HFFc6 (cell line): ENCODE measurements around the gene UPB1. TPM values are rescaled to one million over a fixed set of nuclear protein-coding genes. Genes with fewer than 3 reads are reported as not detected.

ENCODE experiments used
- DNase-seq: peaks from one replicate; pipeline ENCODE4 v3.0.0-alpha.2; 2018
- H3K27ac Mint-ChIP-seq: 2 replicates; pipeline ENCODE4 v1.8.0; 2020; ENCODE audit warnings: mild to moderate bottlenecking, mixed read lengths
- H3K27me3 Mint-ChIP-seq: 2 replicates; pipeline ENCODE4 v1.8.0; 2021; ENCODE audit warnings: mild to moderate bottlenecking, moderate library complexity, mixed read lengths; ENCODE audit not compliant: insufficient read depth
- H3K36me3 Mint-ChIP-seq: 2 replicates; pipeline ENCODE4 v1.8.0; 2021; ENCODE audit warnings: low read depth, mixed read lengths
- H3K4me1 Mint-ChIP-seq: 2 replicates; pipeline ENCODE4 v1.8.0; 2020; ENCODE audit warnings: low read depth, mixed read lengths
- H3K4me3 Mint-ChIP-seq: 2 replicates; pipeline ENCODE4 v1.8.0; 2020; ENCODE audit warnings: mild to moderate bottlenecking, moderate library complexity, mixed read lengths
- H3K9me3 Mint-ChIP-seq: 2 replicates; pipeline ENCODE4 v1.8.0; 2020; ENCODE audit warnings: mild to moderate bottlenecking, mixed read lengths
- total RNA-seq, 6 experiments: library from RNA; stranded (reverse); fragmentation: NEBNext Ultra II Directional; extraction: Animal tissue kit (Norgen Biotek cat#: 25700); gene quantifications; 2 replicates in 1 of 6; 3 replicates in 5 of 6; pipeline ENCODE4 v1.2.3, GENCODE V29; 2021
- TF ChIP-seq, protein P1 (sequence below): fragments of 200-600 bp; sonication (generic); IDR thresholded peaks from 2 replicates; pipeline ENCODE4 v1.5.0; 2021; ENCODE audit warnings: antibody characterized with exemption, mild to moderate bottlenecking

The UPB1 gene
- total RNA-seq, 6 experiments from 2014 or later, result 0.07 to 0.14 (median 0.12) TPM; not detected in 2

DNA sequence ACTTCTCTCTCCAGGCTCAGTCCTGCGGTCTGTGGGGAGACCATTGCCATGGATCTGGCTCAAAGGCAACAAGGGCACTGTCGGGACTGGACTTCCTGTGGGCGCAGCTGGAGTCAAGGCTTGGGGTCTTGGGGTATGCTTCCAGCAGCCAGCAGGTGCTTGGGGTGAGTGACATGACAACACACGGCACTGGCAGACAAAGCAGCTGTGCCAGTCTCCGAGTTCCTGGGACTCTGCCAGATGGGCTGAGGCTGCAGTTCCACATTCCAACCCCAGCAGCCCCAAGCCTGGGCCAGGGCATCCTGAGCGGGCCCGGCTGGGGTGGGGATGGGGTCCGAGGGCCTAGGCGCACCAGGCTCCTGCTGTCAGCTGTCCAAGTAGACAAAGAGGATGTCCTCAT, 47.5 kb downstream of the UPB1 start:
- peaks cover 25% of the 10 kb centered on the region for H3K36me3 Mint-ChIP-seq
- peaks cover 15% of the 10 kb centered on the region for H3K4me1 Mint-ChIP-seq
- TF ChIP-seq, protein P1, sequence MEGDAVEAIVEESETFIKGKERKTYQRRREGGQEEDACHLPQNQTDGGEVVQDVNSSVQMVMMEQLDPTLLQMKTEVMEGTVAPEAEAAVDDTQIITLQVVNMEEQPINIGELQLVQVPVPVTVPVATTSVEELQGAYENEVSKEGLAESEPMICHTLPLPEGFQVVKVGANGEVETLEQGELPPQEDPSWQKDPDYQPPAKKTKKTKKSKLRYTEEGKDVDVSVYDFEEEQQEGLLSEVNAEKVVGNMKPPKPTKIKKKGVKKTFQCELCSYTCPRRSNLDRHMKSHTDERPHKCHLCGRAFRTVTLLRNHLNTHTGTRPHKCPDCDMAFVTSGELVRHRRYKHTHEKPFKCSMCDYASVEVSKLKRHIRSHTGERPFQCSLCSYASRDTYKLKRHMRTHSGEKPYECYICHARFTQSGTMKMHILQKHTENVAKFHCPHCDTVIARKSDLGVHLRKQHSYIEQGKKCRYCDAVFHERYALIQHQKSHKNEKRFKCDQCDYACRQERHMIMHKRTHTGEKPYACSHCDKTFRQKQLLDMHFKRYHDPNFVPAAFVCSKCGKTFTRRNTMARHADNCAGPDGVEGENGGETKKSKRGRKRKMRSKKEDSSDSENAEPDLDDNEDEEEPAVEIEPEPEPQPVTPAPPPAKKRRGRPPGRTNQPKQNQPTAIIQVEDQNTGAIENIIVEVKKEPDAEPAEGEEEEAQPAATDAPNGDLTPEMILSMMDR, result no peak
- H3K27ac Mint-ChIP-seq, result no peak overlapping the region
- H3K4me3 Mint-ChIP-seq, result no peak overlapping the region
- no peaks in the 10 kb centered on the region for H3K9me3 Mint-ChIP-seq
- H3K27me3 Mint-ChIP-seq, result no peaks in the 10 kb centered on the region; the same call in 1 of the 2 replicates
- no peak for DNase-seq

DNA sequence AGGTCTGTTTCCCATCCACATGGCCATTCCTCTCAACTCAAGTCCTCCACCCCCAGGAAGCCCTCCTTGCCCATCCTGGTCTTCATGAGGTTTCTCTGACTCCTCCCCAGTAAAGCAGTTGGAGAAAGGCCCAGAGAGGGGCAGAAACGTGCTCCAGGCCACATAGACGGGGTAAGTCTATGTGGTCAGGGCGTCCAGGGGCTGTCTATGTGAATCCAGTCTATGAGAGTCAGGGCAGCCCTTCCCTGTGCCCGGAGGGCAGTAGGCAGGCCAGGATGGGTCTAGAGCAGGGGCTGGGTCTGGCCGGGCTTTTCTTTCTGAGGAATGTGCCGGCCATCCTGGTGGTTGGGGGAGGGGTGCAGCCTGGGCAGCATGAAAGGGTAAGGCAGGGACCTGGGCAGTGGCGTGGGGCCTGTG, 48.1 kb downstream of the UPB1 start:
- Mint-ChIP-seq H3K36me3 (peaks cover 26% of the 10 kb centered on the region), H3K9me3 (no peaks in the 10 kb centered on the region), H3K27me3 (no peaks in the 10 kb centered on the region; the same call in 1 of the 2 replicates), H3K4me1 (peaks cover 15% of the 10 kb centered on the region), H3K4me3 (no peak overlapping the region), H3K27ac (no peak overlapping the region)
- TF ChIP-seq, protein P1, result no peak
- no peak for DNase-seq

DNA sequence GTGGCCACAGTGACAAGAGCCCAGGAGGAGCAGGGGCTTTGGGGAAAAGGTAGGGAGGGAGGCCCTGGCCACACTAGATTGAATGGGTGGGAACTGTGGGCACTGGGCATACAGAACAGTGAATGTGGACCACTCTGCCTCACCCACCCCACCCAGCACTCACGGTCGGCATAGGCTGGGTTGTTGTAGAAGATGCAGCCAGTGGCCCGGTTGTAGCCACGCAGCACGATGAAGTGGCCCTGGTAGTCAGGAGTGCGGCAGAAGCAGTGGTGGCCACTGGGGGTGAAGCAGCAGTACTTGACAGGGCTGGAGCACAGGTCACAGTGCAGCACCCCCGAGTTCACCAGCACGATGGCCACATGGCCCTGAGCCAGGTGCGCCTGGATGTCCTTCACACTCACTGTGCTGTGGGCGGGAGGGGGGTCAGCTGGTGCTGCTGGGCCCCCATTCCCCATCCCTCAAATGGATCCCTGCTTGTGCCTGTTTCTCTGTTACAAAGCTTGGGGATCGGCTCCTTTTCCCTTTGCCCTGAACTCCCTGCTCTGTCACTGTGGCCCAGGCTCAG, 48.6 kb downstream of the UPB1 start:
- Mint-ChIP-seq H3K4me1 (peaks cover 15% of the 10 kb centered on the region), H3K36me3 (peaks cover 26% of the 10 kb centered on the region), H3K27me3 (no peaks in the 10 kb centered on the region; the same call in 1 of the 2 replicates), H3K4me3 (no peak overlapping the region), H3K27ac (no peak overlapping the region), H3K9me3 (no peaks in the 10 kb centered on the region)
- TF ChIP-seq, protein P1, result no peak
- DNase-seq, result no peak

DNA sequence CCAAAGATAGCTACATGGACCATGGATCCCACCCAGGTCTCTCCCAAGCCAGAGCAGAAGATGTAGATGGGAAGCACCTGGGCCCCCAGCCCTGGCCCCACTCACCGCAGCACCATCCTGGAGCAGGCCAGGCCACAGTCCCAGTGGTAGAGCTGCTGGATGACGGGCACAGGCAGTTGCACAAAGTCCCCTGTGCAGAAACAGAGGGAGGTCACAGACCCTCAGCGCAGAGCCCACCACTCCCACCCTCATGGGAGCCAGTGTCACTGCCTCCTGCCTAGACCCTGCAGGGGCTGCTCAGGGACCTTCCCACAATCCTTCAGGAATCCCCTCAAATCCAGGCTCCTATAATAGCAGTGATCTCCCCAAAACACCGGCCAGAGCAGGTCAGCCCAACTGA, 53.7 kb downstream of the UPB1 start:
- Mint-ChIP-seq H3K4me1 (peaks cover 42% of the 10 kb centered on the region), H3K36me3 (peaks cover 25% of the 10 kb centered on the region), H3K4me3 (no peak overlapping the region), H3K27me3 (no peaks in the 10 kb centered on the region; the same call in 1 of the 2 replicates), H3K9me3 (no peaks in the 10 kb centered on the region), H3K27ac (no peak overlapping the region)
- DNase-seq, result no peak
- TF ChIP-seq, protein P1, result no peak

DNA sequence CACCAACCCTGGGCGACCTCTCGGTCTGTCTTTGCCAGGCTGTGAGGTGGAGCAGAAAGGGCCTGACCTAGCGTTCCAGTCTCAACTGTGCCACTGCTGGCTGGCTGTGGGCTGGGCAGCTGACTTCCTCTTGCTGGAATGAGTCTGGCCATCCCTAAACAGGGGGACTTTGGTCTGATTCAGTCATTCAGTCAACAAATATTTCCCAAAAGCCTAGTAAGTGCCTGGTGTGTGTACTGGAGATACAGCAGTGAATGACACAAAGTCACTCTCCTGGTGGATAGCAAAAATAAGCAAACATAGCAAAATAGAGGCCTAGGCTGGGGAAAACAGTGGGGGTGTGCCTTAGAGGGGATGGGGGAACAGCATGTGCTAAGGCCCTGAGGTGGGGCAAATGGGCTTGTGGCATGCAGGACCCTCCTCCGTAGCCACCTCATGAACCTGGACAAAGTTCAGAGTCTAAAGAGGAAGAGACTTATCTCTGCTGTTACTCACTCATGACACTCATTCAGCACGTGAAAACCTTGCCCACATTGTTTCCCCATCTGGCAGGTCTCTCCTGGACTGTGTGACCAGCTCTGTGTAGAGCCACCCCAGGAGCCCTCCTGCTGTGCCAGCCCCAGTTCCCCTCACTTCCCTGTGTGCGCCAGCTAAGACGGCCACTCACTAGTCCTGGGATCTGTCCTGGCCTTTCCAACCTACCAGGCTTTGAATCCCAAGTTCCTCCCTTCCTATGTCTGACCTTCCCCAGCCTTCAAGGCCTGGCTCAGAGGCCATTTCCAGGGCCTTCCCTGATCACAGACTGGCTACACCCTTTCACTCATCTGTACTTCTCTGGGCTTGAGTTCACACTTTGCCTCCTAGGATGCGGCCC, 55.1 kb downstream of the UPB1 start:
- H3K36me3 Mint-ChIP-seq, result peaks cover 25% of the 10 kb centered on the region
- H3K27ac Mint-ChIP-seq, result peak overlapping the region; percentile 45; the same call in 1 of the 2 replicates
- H3K9me3 Mint-ChIP-seq, result no peaks in the 10 kb centered on the region
- DNase-seq, result no peak
- no peaks in the 10 kb centered on the region; the same call in 1 of the 2 replicates for H3K27me3 Mint-ChIP-seq
- H3K4me1 Mint-ChIP-seq, result peaks cover 36% of the 10 kb centered on the region
- H3K4me3 Mint-ChIP-seq, result no peak overlapping the region
- TF ChIP-seq, protein P1, result no peak
